ENCODE results near the gene TENM3.

TENM3 gene

GRCh38 chr4:182644683-182645050 lies 401.5 kb downstream of the TENM3 start:
- DNase-seq, result no peak

- DNase-seq, result no peak
Observed at GRCh38 chr4:182645511-182645910, 402.3 kb downstream of the TENM3 start.

- DNase-seq, result no peak
Observed at GRCh38 chr4:182647646-182648300, 404.6 kb downstream of the TENM3 start.

GRCh38 chr4:182648766-182649165 lies 405.6 kb downstream of the TENM3 start:
- DNase-seq, result no peak

GRCh38 chr4:182649698-182650477 lies 406.7 kb downstream of the TENM3 start:
- DNase-seq, result no peak

- no peak for DNase-seq
Observed at GRCh38 chr4:182653596-182653995, 410.4 kb downstream of the TENM3 start.

- no peak for DNase-seq
Observed at GRCh38 chr4:182655340-182655739, 412.1 kb downstream of the TENM3 start.

GRCh38 chr4:182662551-182662950 lies 419.3 kb downstream of the TENM3 start:
- no peak for DNase-seq

GRCh38 chr4:182671231-182671630 lies 428.0 kb downstream of the TENM3 start:
- no peak for DNase-seq

- DNase-seq, result no peak
Observed at GRCh38 chr4:182671749-182672148, 428.5 kb downstream of the TENM3 start.

- no peak for DNase-seq
Observed at GRCh38 chr4:182678590-182678989, 435.4 kb downstream of the TENM3 start.

GRCh38 chr4:182679533-182679932 lies 436.3 kb downstream of the TENM3 start:
- no peak for DNase-seq

- DNase-seq, result no peak
Observed at GRCh38 chr4:182680234-182680653, 437.0 kb downstream of the TENM3 start.

- DNase-seq, result no peak
Observed at GRCh38 chr4:182683661-182684060, 440.5 kb downstream of the TENM3 start.

GRCh38 chr4:182684796-182685195 lies 441.6 kb downstream of the TENM3 start:
- no peak for DNase-seq

GRCh38 chr4:182688081-182688480 lies 444.9 kb downstream of the TENM3 start:
- no peak for DNase-seq

- DNase-seq, result no peak
Observed at GRCh38 chr4:182694551-182694950, 451.3 kb downstream of the TENM3 start.

- DNase-seq, result no peak
Observed at GRCh38 chr4:182695009-182695408, 451.8 kb downstream of the TENM3 start.

GRCh38 chr4:182695842-182696241 lies 452.6 kb downstream of the TENM3 start:
- DNase-seq, result no peak

GRCh38 chr4:182697094-182697493 lies 453.9 kb downstream of the TENM3 start:
- no peak for DNase-seq

- DNase-seq, result no peak
Observed at GRCh38 chr4:182698212-182698611, 455.0 kb downstream of the TENM3 start.

GRCh38 chr4:182699201-182699600 lies 456.0 kb downstream of the TENM3 start:
- DNase-seq, result no peak

GRCh38 chr4:182699795-182700194 lies 456.6 kb downstream of the TENM3 start:
- DNase-seq, result no peak

- DNase-seq, result no peak
Observed at GRCh38 chr4:182700362-182701160, 457.4 kb downstream of the TENM3 start.
